Body of pancreas (tissue), 4 donors: ENCODE data around the gene MARCHF11. TPM values are rescaled to one million over a fixed set of nuclear protein-coding genes. Genes with fewer than 3 reads are reported as not detected.

ENCODE experiments used
- ATAC-seq: fragments of 150-250 bp; one replicate; pipeline ENCODE4 v1.9.1; 2016
- DNase-seq, 4 donors: peaks; one replicate each; pipeline ENCODE4 v3.0.0-alpha.2; 2019
- H3K27ac ChIP-seq, 4 donors: fragments of 200-600 bp; sonication (generic); 1 replicate in 3 of 4; 2 replicates in 1 of 4; pipeline versions ENCODE4 v1.5.1 to v1.6.1; 2016 to 2019; ENCODE audit warnings: mild to moderate bottlenecking in 1 of 4, mixed read lengths in 1 of 4, moderate library complexity in 1 of 4
- H3K27me3 ChIP-seq, 2 donors: fragments of 200-600 bp; sonication (generic); one replicate each; pipeline ENCODE4 v1.6.0; 2016; ENCODE audit warnings: mild to moderate bottlenecking in 1 of 2
- H3K36me3 ChIP-seq, 2 donors: fragments of 200-600 bp; sonication (generic); replicated peaks in 1 of 2; 2 replicates each; pipeline ENCODE4 v1.5.1; 2016; ENCODE audit warnings: low read depth in 2 of 2; ENCODE audit not compliant: insufficient read depth in 1 of 2
- H3K4me1 ChIP-seq: fragments of 200-600 bp; sonication (generic); one replicate; pipeline ENCODE4 v1.6.0; 2016
- H3K4me3 ChIP-seq, 2 donors: fragments of 200-600 bp; sonication (generic); 1 replicate in 1 of 2; 2 replicates in 1 of 2; pipeline ENCODE4 v1.5.1; 2016 to 2019
- H3K9me3 ChIP-seq, 3 donors: fragments of 200-600 bp; sonication (generic); 1 replicate in 2 of 3; 2 replicates in 1 of 3; pipeline ENCODE4 v1.5.1; 2016
- POLR2A ChIP-seq, 3 donors: fragments of 450-650 bp; IDR thresholded peaks; one replicate each; pipeline ENCODE4 v1.6.1; 2016; ENCODE audit warnings: antibody characterized with exemption in 3 of 3, mild to moderate bottlenecking in 2 of 3
- WGBS, 2 donors: methylation state at CpG; one replicate each; pipeline ENCODE4 v1.1.5; 2017; 5-methylcytosine and 5-hydroxymethylcytosine counted together
- intact Hi-C: fragments of 100-400 bp; cut with DNase I; formaldehyde crosslinking; loops from one replicate; pipeline ENCODE4 v1.15.1; 2023
- total RNA-seq, 2 donors: library from RNA; depleted of rRNA; stranded (reverse); fragments of >200 nt; gene quantifications; one replicate each; pipeline ENCODE4 v1.1.0, GENCODE V29; 2016
- TF ChIP-seq, protein P1 (sequence below), 7 experiments: fragments of 450-650 bp in 4 of 7; fragments of 200-600 bp in 3 of 7; sonication (generic) in 3 of 7; IDR thresholded peaks; one replicate each; pipeline ENCODE4 v1.5.1; 2016 to 2019; ENCODE audit warnings: antibody characterized with exemption in 7 of 7

Gene MARCHF11
- total RNA-seq, 2 donors from 2014 or later = not detected

DNA sequence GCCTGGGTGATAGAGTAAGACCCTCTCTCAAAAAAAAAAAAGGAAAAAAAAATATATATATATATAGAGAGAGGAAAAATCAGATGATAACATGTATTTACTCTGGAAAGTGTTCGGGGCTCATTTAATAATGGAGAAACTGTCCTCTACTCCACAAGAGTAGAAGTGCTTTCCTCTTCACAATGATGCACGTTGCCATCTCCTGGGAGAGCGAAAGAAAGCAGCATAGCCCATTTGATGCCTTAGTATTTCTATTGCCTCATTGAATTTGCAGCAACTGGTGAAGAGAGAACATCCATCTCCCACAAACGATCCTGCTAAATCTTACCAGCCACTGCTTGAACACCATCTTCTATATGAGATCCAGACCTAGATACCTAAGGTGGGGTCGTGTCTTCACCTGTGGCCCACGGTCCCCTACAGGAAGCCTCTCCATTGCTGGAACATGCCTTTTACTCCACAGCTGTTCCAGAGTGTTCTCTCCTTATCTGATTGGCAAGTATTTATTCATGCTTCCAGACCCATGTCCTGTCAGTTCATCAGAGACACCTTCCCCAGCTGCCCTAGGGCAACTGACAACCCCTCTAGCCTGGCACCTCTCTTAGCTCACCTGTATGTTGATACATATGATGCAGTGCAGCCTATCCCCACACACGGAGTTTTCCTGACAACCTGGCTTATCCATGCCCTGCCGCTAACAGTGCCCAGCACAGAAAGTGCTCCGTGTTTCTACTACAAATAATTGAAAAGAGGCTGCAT is 115.3 kb downstream of the MARCHF11 start:
- no peak for ATAC-seq
- TF ChIP-seq, protein P1, sequence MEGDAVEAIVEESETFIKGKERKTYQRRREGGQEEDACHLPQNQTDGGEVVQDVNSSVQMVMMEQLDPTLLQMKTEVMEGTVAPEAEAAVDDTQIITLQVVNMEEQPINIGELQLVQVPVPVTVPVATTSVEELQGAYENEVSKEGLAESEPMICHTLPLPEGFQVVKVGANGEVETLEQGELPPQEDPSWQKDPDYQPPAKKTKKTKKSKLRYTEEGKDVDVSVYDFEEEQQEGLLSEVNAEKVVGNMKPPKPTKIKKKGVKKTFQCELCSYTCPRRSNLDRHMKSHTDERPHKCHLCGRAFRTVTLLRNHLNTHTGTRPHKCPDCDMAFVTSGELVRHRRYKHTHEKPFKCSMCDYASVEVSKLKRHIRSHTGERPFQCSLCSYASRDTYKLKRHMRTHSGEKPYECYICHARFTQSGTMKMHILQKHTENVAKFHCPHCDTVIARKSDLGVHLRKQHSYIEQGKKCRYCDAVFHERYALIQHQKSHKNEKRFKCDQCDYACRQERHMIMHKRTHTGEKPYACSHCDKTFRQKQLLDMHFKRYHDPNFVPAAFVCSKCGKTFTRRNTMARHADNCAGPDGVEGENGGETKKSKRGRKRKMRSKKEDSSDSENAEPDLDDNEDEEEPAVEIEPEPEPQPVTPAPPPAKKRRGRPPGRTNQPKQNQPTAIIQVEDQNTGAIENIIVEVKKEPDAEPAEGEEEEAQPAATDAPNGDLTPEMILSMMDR (IDR thresholded peaks at IDR 0.05) = no peak
- no peak for TF ChIP-seq POLR2A (IDR thresholded peaks at IDR 0.05)
- DNase-seq = no peak
- Histone ChIP-seq H3K27me3 (no peaks in the 10 kb centered on the region), H3K36me3 (no peaks in the 10 kb centered on the region), H3K27ac (no peak overlapping the region), H3K4me3 (no peak overlapping the region), H3K4me1 (no peaks in the 10 kb centered on the region), H3K9me3 (no peaks in the 10 kb centered on the region)
- 66 to 69% methylated on average over 9 of the region's 9 CpGs for WGBS, 2 donors
- intact Hi-C loops = no loop called here

DNA sequence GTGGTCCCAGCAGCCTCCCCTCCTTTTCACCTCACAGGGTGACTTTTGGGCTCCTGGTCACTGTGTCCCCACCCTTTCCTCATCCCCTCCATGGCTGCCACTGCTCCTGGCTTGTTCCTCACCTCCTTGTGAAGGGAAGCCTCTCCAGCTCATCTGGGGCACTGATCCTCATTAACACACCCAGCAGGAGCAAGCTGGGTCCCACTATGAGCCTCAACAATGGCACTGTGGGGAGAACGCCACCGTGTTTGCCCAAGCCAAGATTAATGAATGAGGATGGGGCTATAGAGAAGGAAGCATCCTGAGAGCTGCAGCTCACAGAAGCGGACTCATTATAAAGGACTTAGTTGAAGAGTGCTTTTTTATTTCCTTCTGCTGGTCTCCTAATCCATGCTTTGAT is 118.4 kb downstream of the MARCHF11 start:
- H3K4me3 ChIP-seq = no peak overlapping the region
- intact Hi-C loops = no loop called here

DNA sequence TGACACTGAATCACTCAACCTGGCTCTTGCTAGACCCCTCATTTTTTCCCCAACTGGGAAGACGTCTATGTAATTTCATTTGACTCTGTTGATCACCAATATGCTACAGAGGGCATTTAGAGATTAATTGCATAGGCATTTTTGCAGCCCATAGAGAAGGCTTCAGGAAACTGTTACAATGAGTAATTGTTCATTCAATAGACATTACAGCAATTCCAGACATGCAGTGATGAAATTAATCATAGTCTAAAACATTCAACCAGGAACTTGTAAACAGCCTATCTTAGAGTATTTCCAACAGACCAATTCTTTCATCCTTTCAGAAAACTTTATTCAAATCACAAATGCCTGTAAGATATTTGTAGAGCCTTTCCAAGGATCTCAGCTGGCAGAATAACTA is 122.3 kb downstream of the MARCHF11 start:
- intact Hi-C loops = no loop called here

More for the DNA sequence above, 118.4 kb downstream of the MARCHF11 start:
- 28 to 37% methylated on average over 3 of the region's 3 CpGs for WGBS, 2 donors
- no peak for DNase-seq
- no peak for ATAC-seq
- Histone ChIP-seq H3K36me3 (no peaks in the 10 kb centered on the region), H3K4me1 (no peaks in the 10 kb centered on the region), H3K27ac (no peak overlapping the region), H3K27me3 (no peaks in the 10 kb centered on the region), H3K9me3 (no peaks in the 10 kb centered on the region)
- TF ChIP-seq, protein P1 (IDR thresholded peaks at IDR 0.05) = no peak

DNA sequence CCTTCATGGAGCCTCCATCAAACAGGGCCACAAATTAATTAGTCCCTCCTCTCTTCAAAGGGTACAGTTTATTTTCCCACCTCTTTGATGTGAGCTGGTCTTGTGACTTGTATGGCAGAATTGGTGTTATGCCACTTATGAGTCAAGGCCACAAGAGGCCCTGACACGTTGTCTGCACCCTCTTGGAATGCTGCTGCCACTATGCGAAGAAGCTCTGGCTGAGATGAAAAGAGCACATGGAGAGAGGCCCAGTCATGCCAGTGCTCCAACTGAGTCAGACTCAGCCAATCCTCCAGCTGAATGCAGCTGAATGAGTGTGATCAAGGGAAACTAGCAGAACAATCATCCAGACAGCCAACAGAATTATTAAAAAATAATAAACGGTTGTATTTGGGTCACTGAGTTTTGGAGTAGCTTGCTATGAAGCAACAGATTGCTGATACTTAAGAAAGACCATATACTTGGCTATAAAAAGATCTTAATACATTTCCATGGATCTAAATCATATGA is 128.3 kb downstream of the MARCHF11 start:
- ATAC-seq (no peak), DNase-seq (no peak)
- Histone ChIP-seq H3K4me3 (no peak overlapping the region), H3K27me3 (no peaks in the 10 kb centered on the region), H3K4me1 (no peaks in the 10 kb centered on the region), H3K36me3 (no peaks in the 10 kb centered on the region), H3K27ac (no peak overlapping the region), H3K9me3 (no peaks in the 10 kb centered on the region)
- intact Hi-C loops = no loop called here
- WGBS, 2 donors = 25 to 43% methylated on average over 3 of the region's 3 CpGs
- TF ChIP-seq, protein P1 (IDR thresholded peaks at IDR 0.05) = no peak
- TF ChIP-seq POLR2A (IDR thresholded peaks at IDR 0.05) = no peak

More for the DNA sequence above, 122.3 kb downstream of the MARCHF11 start:
- no peak for ATAC-seq
- no peaks in the 10 kb centered on the region for H3K27me3 ChIP-seq
- H3K36me3 ChIP-seq = no peaks in the 10 kb centered on the region
- no peak overlapping the region for H3K27ac ChIP-seq
- WGBS, 2 donors = 5 to 8% methylated on average over 1 of the region's 1 CpG
- H3K4me3 ChIP-seq = no peak overlapping the region
- DNase-seq = no peak
- no peaks in the 10 kb centered on the region for H3K9me3 ChIP-seq
- TF ChIP-seq POLR2A (IDR thresholded peaks at IDR 0.05) = no peak
- TF ChIP-seq, protein P1 (IDR thresholded peaks at IDR 0.05) = no peak
- no peaks in the 10 kb centered on the region for H3K4me1 ChIP-seq

DNA sequence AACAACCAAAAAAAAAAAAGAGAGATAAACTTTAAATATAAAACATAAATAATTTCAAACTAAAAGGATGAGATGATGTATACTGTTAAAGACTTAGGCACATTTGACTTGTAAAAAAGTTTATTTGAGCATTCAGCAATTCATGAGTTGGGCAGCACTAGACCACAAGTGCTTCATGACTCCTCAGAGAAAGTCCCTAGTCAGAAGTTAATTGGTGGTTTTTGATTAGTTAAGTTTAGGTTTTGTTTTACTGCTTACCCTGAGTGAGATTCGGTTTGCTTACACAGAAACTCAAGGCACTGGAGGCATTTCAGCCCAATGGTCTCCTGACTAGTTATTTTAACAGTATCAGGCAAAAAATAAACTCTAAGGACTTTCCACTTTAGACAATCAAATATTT is 129.2 kb downstream of the MARCHF11 start:
- ATAC-seq (no peak), DNase-seq (no peak)
- H3K9me3 ChIP-seq = no peaks in the 10 kb centered on the region
- H3K27me3 ChIP-seq = no peaks in the 10 kb centered on the region
- no peak for TF ChIP-seq POLR2A (IDR thresholded peaks at IDR 0.05)
- TF ChIP-seq, protein P1 (IDR thresholded peaks at IDR 0.05) = no peak
- no peak overlapping the region for H3K4me3 ChIP-seq
- intact Hi-C loops = no loop called here
- H3K4me1 ChIP-seq = no peaks in the 10 kb centered on the region
- no peaks in the 10 kb centered on the region for H3K36me3 ChIP-seq
- 43 to 58% methylated on average over 1 of the region's 1 CpG for WGBS, 2 donors
- no peak overlapping the region for H3K27ac ChIP-seq
